Stimulated activated CD8-positive, alpha-beta memory T cell treated with anti-CD3 and anti-CD28 coated beads, Interleukin-12 subunit alpha, Interleukin-12 subunit beta, amount 100 ng/mL, for 4 hours (primary cell): ENCODE measurements around the gene MMD2.
"Not testable (repeated sequence)": the region's sequence is repeated elsewhere in the genome, so short reads cannot be mapped to it uniquely, and the experiment has no call there.

ENCODE experiments used
- DNase-seq: peaks from one replicate; pipeline ENCODE4 v3.0.0-alpha.2; 2020; ENCODE audit warnings: low read depth

MMD2 gene

DNA sequence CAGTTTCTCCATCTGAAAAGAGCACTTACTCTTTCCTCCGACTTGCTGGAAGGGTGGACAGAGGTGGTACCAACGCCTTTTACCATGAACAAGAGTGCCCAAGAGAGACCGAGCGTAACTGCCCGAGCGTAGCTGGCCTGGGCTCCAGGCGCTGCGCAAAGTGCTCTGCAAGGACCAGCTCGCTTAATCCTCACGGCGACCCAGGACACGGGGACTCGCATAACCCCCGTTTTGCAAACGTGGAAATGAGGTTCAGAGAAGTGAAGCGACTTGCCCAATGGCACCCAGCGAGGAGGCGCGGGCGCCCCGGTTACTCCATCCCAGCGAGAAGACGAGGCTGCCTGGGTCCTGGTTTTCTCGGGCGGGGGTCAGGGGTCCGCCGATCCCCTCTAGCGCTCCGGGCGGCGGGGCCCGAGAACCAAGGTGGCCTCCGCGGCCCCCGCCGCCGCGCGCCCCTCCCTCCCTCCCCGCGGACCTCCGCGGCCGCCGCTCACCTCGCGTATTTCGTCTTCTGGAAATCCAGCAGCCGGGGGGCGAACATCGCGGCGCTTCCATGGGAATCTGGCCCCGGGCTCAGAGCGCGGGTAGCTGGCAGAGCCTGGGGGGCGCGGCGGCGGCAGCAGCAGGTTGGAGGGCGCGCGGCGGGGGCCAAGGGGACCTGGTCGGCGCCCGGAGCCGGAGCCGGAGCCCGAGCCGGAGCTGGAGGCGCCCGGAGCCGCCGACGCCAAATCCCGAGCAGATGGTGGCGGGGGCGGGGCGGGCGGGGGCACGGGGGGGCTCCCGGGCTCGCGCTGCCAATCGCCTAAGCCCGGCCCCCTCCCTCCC lies at the start of gene MMD2:
MMD2 (minus strand) TSS at position 711 of the 825 bp plus-strand sequence; CDS start at position 541, 170 bp downstream.
- no peak for DNase-seq

DNA sequence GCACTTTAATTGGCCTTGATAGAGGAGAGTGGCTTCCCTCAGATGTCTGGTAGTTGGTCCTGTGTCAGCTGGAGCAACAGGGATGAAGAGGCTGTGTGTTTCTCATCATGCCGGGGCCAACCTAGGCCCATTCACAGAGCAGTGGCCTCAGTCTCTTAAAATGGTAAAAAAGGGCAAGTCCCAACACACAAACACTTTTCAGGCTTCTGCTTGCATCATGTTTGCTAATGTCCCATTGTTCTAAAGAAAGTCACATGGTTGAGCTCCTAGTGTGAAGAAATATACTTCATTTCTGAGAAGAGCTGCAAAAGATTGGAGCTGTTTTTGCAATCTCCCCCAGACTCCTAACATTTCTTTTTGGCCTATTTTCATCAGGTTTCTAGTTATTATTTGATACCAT lies 46.1 kb upstream of the MMD2 start:
- DNase-seq = no peak

DNA sequence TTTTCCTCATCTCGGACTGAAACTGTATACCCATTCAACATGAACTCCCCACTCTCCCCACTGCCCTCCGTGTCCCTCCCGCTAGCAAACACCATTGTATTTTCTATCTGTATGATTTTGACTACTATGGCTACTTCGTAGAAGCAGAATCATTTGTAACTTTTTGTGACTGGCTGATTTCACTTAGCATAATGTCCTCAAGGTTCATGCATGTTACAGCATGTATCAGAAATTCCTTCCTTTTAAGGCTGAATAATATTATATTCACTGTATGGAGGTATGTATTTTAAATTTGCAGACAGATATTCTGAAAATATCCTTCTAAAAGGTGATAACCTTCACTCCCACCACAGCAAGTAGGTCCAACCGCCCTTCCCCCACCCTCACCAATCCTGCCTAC lies 42.9 kb upstream of the MMD2 start:
- no peak for DNase-seq

- DNase-seq = no peak
Observed at GRCh38 chr7:5001003-5001402, 42.0 kb upstream of the MMD2 start.

DNA sequence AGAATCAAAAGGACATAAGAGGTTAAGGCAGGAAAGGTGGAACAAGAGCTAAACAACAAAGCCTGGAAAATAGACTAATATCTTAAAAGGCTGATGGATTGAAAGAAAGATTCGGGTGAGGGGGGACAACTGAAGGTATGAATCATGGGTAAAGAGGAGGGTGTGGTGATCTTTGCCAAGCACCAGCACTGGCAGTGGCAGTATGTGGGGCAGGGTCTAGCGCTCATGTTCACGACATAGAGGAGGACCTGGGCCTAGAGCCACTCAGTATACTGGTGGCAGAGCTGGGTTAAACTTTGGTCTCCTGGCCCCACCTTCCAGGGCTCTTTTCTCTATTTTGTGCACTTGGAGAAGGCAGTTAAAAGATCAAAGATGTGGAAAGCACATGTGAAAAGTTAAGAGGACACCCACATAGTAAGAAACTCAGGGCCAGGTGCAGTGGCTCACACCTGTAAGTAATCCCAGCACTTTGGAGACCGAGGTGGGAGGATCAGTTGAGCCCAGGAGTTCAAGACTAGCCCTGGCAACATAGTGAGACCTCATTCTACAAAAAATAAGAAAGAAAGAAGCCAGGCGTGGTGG lies 40.5 kb upstream of the MMD2 start:
- no peak for DNase-seq

DNA sequence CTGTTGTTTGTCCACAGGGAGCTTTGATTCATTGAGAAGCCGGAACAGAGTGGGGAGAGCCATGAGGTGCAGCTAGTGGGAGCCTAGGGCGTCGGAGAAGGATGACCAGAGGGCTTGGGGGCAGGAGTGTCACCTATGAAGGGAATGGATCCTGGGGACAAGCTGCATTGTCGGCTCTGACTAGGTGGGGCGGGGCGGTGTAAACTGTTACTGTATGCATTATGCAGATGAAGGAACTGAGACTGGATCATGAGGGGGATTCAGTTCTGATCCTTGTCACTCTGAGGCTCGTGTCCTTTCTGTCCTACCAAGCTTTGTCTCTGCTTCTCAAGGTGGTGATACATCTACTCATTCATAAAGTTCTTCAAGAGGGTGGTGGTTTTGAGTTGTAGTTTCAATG lies 39.9 kb upstream of the MMD2 start:
- DNase-seq = no peak

- no peak for DNase-seq
Observed at GRCh38 chr7:4998244-4998643, 39.3 kb upstream of the MMD2 start.

DNA sequence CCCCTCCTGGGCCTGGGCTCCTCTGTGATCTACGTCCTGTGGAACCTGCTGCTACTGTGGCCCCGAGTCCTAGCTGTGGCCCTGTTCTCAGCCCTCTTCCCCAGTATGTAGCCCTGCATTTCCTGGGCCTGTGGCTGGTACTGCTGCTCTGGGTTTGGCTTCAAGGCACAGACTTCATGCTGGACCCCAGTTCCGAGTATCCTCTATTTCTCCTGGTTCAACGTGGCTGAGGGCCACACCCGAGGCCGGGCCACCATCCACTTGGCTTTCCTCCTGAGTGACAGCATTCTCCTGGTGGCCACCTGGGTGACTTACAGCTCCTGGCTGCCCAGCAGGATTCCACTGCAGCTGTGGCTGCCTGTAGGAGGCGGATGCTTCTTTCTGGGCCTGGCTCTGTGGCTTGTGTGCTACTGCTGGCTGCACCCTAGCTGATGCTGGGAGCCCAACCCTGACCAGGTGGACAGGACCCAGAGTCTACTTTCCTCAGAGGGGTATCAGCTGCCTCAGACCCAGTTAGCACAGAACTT lies 37.8 kb upstream of the MMD2 start:
- no peak for DNase-seq

DNA sequence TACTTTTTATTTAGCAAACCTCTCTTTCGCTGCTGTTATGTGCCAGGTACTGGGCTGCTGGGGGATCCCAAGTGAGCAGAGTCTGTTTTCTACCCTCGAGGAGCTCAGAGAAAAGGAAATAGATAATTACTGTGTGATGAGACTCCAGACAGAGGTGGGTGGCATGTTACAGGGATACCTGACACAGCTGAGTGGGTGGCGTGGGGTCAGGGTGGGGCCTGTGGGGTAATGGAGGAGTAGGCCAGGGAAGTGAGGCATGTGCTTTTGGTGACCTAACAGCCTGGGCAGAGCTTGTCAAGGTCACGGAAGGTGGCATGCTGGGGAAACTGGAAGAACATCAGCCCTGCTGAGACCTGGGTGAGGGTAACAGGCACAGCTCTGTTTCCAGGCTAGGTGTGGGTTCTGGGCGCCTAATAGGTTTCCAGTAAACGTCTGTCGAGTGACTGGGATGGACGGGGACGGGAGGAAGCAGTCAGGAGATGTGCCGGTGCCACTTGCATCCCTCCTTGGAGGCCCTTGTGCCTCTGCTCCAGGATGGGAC lies 36.5 kb upstream of the MMD2 start:
- DNase-seq = no peak

GRCh38 chr7:4993471-4993870 lies 34.5 kb upstream of the MMD2 start:
- no peak for DNase-seq

DNA sequence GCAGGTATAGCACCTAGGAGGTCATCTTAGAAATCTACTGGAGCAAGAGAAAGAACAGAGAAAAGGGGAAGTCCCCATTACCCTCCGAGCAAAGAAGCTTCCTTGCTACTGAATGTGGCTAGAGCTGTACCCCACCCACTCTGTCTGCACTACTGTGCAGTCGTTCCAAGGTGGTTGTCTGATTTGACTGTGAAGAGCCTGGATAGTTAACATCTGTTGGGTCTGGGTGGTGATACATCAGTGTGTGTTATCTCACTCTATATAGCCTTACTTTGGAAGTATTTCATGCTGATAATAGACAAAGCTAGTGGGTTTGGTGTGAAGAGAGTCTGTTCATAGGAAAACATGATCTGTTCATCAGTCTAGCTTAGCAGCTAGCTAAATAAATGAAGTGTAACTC lies 23.8 kb upstream of the MMD2 start:
- DNase-seq = not testable (repeated sequence)

DNA sequence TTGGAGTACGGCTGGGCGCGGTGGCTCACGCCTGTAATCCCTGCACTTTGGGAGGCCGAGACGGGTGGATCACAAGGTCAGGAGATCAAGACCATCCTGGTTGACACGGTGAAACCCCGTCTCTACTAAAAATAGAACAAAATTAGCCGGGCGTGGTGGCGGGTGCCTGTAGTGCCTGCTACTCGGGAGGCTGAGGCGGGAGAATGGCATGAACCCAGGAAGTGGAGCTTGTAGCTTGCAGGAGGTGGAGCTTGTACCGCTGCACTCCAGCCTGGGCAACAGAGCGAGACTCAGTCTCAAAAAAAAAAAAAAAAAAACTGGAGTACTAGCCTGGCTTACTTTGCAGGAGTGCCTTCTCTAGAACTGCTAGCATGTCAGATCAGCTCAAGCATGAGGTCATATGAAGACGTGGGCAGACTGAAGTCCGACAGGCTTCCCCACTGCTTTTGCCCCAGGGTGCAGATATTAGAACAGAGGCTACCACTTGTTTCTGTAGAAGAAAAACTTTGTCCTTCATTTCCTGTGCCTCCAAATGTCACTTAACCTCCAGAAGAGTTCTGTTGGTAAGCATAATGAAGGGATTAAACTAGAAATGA lies 22.4 kb upstream of the MMD2 start:
- DNase-seq = not testable (repeated sequence)

DNA sequence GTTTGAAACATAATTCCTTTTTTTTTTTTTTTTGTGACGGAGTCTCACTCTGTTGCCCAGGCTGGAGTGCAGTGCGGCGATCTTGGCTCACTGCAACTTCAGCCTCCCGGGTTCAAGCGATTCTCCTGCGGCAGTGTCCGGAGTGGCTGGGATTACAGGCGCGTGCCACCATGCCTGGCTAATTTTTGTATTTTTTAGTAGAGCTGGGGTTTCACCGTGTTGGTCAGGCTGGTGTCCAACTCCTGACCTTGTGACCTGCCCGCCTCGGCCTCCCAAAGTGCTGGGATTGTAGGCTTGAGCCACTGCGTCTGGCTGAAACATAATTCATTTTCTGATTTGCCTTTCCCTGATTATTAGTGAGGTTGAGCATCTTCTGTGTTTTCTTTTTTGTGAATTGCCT lies 16.6 kb upstream of the MMD2 start:
- DNase-seq = not testable (repeated sequence)

- DNase-seq = peak; percentile 85
Observed at GRCh38 chr7:4973728-4974198, 14.8 kb upstream of the MMD2 start.

- not testable (repeated sequence) for DNase-seq
Observed at GRCh38 chr7:4972446-4972845, 13.5 kb upstream of the MMD2 start.

DNA sequence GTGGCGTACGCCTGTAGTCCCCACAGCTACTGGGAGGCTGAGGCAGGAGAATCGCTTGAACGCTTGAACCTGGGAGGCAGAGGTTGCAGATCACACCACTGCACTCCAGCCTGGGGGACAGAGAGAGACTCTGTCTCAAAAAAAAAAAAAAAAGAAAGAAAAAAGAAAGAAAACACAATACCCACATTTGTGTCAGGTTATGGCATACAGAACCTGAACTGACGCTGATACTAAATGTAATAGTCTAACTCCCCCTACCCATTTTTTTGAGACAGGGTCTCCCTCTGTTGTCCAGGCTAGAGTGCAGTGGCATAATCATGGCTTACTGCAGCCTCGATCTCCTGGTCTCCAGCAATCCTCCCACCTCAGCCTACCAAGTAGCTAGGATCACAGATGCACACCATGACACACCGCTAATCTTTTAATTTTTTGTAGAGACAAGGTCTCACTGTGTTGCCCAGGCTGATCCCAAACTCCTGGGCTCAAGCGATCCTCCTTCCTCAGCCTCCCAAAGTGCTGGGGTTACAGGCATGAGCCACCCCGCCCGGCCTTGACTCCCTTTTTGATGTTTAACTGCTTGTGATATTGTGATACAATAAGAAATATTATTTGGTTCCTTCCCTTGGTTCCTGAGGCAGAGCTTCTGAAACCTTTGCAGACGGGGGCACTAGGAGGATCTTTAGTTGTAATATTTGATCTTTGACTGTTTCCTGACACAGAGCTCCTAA lies 6.5 kb upstream of the MMD2 start:
- no peak for DNase-seq

- DNase-seq = no peak
Observed at GRCh38 chr7:4964506-4964905, 5.5 kb upstream of the MMD2 start.

GRCh38 chr7:4962872-4963775 lies 4.1 kb upstream of the MMD2 start:
- DNase-seq = no peak

DNA sequence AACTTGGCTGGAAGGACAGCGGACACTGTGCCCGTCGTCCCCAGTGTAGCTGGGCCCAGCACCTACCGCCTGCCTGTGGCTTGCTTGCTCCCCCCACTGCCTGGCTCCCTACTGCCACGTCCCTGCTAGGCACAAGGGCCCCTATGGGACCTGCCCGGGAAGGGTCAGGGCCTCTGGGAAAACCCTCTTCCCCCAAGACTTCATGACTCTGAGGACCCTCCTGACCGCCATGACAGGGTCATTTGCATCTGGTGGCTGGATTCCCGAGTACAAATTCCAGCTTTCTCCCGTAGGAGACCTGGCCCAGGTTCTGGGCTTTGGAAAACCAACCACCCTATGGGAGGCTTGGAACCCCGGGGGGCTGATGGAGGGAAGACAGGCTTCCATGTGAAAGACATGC lies 1.4 kb upstream of the MMD2 start:
- no peak for DNase-seq

GRCh38 chr7:4959893-4960292 lies 906 bp upstream of the MMD2 start:
- no peak for DNase-seq

- no peak for DNase-seq
Observed at GRCh38 chr7:4959306-4959705, 319 bp upstream of the MMD2 start.
